Measurements from ENCODE around the gene ARID1A.

Gene ARID1A

GRCh38 chr1:26749458-26749857 is 53.6 kb downstream of the ARID1A start:
- TF ChIP-seq TEAD4 (IDR thresholded peaks at IDR 0.05) (no peak), MAX (IDR thresholded peaks at IDR 0.05) (no peak), TAF1 (IDR thresholded peaks at IDR 0.05; ENCODE audit: low read depth) (no peak), CREB1 (IDR thresholded peaks at IDR 0.05; ENCODE audit: low read depth) (no peak), USF1 (IDR thresholded peaks at IDR 0.05) (no peak)

- TF ChIP-seq RAD21 (IDR thresholded peaks at IDR 0.05; ENCODE audit: low read depth), result no peak
- TF ChIP-seq EP300 (IDR thresholded peaks at IDR 0.05; ENCODE audit: borderline replicate concordance), result no peak
These were observed 54.6 kb downstream of the ARID1A start for GRCh38 chr1:26750428-26750827.

- TF ChIP-seq EGR1 (IDR thresholded peaks at IDR 0.05), result no peak
- no peak for TF ChIP-seq TCF12 (IDR thresholded peaks at IDR 0.05; ENCODE audit: low read depth)
These were observed 56.7 kb downstream of the ARID1A start for GRCh38 chr1:26752519-26752918.

- TF ChIP-seq REST (IDR thresholded peaks at IDR 0.05; ENCODE audit: low read depth) (no peak), USF1 (IDR thresholded peaks at IDR 0.05) (no peak), NFIC (IDR thresholded peaks at IDR 0.05) (no peak), YY1 (IDR thresholded peaks at IDR 0.05; ENCODE audit: low read depth) (no peak), TEAD4 (IDR thresholded peaks at IDR 0.05) (peak; percentile 27; the same call in 1 of the 2 replicates)
These were observed 58.5 kb downstream of the ARID1A start for GRCh38 chr1:26754086-26754874.

GRCh38 chr1:26758358-26758757 is 62.5 kb downstream of the ARID1A start:
- TF ChIP-seq TEAD4 (IDR thresholded peaks at IDR 0.05), result no peak
- no peak for TF ChIP-seq TCF12 (IDR thresholded peaks at IDR 0.05; ENCODE audit: low read depth)
- TF ChIP-seq NFIC (IDR thresholded peaks at IDR 0.05), result 0 out of 2 replicates have a peak, but pooled peaks have one; percentile 19
- TF ChIP-seq EGR1 (IDR thresholded peaks at IDR 0.05), result no peak

GRCh38 chr1:26759531-26759930 is 63.7 kb downstream of the ARID1A start:
- no peak for TF ChIP-seq REST (IDR thresholded peaks at IDR 0.05; ENCODE audit: low read depth)
- TF ChIP-seq YY1 (IDR thresholded peaks at IDR 0.05; ENCODE audit: low read depth), result no peak
- TF ChIP-seq TAF1 (IDR thresholded peaks at IDR 0.05; ENCODE audit: low read depth), result no peak
- TF ChIP-seq ZBTB7A (IDR thresholded peaks at IDR 0.05; ENCODE audit: low read depth), result no peak
- TF ChIP-seq TCF12 (IDR thresholded peaks at IDR 0.05; ENCODE audit: low read depth), result no peak
- TF ChIP-seq NFIC (IDR thresholded peaks at IDR 0.05), result no peak
- no peak for TF ChIP-seq EGR1 (IDR thresholded peaks at IDR 0.05)
- no peak for TF ChIP-seq CREB1 (IDR thresholded peaks at IDR 0.05; ENCODE audit: low read depth)
- no peak for TF ChIP-seq EP300 (IDR thresholded peaks at IDR 0.05; ENCODE audit: borderline replicate concordance)
- TF ChIP-seq TEAD4 (IDR thresholded peaks at IDR 0.05), result no peak
- TF ChIP-seq FOXM1 (IDR thresholded peaks at IDR 0.05; ENCODE audit: borderline replicate concordance, low read depth), result no peak
- TF ChIP-seq CEBPB (IDR thresholded peaks at IDR 0.05), result no peak
- no peak for TF ChIP-seq RAD21 (IDR thresholded peaks at IDR 0.05; ENCODE audit: low read depth)
- TF ChIP-seq MAX (IDR thresholded peaks at IDR 0.05), result no peak
- no peak for TF ChIP-seq USF1 (IDR thresholded peaks at IDR 0.05)

- TF ChIP-seq TEAD4 (IDR thresholded peaks at IDR 0.05) (no peak), TAF1 (IDR thresholded peaks at IDR 0.05; ENCODE audit: low read depth) (no peak), NFIC (IDR thresholded peaks at IDR 0.05) (no peak), FOXM1 (IDR thresholded peaks at IDR 0.05; ENCODE audit: borderline replicate concordance, low read depth) (no peak), REST (IDR thresholded peaks at IDR 0.05; ENCODE audit: low read depth) (no peak), USF1 (IDR thresholded peaks at IDR 0.05) (no peak), YY1 (IDR thresholded peaks at IDR 0.05; ENCODE audit: low read depth) (no peak), CEBPB (IDR thresholded peaks at IDR 0.05) (no peak), EP300 (IDR thresholded peaks at IDR 0.05; ENCODE audit: borderline replicate concordance) (no peak), ZBTB7A (IDR thresholded peaks at IDR 0.05; ENCODE audit: low read depth) (no peak)
These were observed 65.4 kb downstream of the ARID1A start for GRCh38 chr1:26761217-26761616.

Data from Ishikawa (cell line).